GM12878 (cell line): ENCODE data around the gene FARS2. TPM values are rescaled to one million over a fixed set of nuclear protein-coding genes. Genes with fewer than 3 reads are reported as not detected.

ENCODE experiments used
- ATAC-seq: fragments of 200-7000 bp; cut with Tn5 transposase; 3 replicates; pipeline ENCODE4 v1.9.1; 2020; ENCODE audit warnings: mild to moderate bottlenecking, moderate library complexity
- BruUV-seq: library from RNA; stranded (reverse); fragments of 400-500 nt; replicated peaks from 2 replicates; lab custom pipeline; 2021; lab: Mats Ljungman, UMichigan
- CTCF ChIA-PET: fragments of 300-600 bp; sonication (Branson Sonifier 250); formaldehyde crosslinking; extraction: SDS; loops from one replicate; lab custom pipeline; 2021; ENCODE audit warnings: inconsistent platforms; lab: Yijun Ruan, JAX
- POLR2A ChIA-PET: fragments of 350-600 bp; formaldehyde crosslinking; extraction: SDS; loops from one replicate; lab custom pipeline; 2021; ENCODE audit warnings: inconsistent platforms; lab: Charles Lee
- RAD21 ChIA-PET: fragments of 300-600 bp; sonication (Branson Sonifier 250); formaldehyde crosslinking; loops from one replicate; lab custom pipeline; 2023; ENCODE audit warnings: antibody characterized with exemption; ENCODE audit not compliant: unreplicated experiment; lab: Charles Lee
- SMC1A ChIA-PET: fragments of 300-600 bp; sonication (Branson Sonifier 250); formaldehyde crosslinking; loops from one replicate; lab custom pipeline; 2023; ENCODE audit not compliant: unreplicated experiment, uncharacterized antibody; lab: Charles Lee
- DNase-seq: peaks from one replicate; pipeline ENCODE4 v3.0.0-alpha.2; 2011; ENCODE audit warnings: low read depth, low spot score
- FAIRE-seq: peaks from 3 replicates; lab custom pipeline; 2011; peaks lifted over from hg19 to GRCh38; lab: Jason Lieb, UNC
- H2AFZ ChIP-seq: 2 replicates; pipeline ENCODE4 v1.6.0; 2011; ENCODE audit warnings: low read depth, low read length, control low read depth; ENCODE audit not compliant: control insufficient read depth
- H3K27ac ChIP-seq: 2 replicates; pipeline ENCODE4 v1.5.1; 2011; ENCODE audit warnings: control low read depth; ENCODE audit not compliant: control insufficient read depth, insufficient read depth
- H3K27me3 ChIP-seq, 2 experiments: replicated peaks in 1 of 2; 2 replicates each; pipeline versions ENCODE4 v1.6.0 to v1.6.1; 2011; ENCODE audit warnings: low read length in 1 of 2; ENCODE audit not compliant: control insufficient read depth in 2 of 2, insufficient read depth in 2 of 2
- H3K36me3 ChIP-seq, 2 experiments: 2 replicates each; pipeline ENCODE4 v1.5.1; 2011; ENCODE audit warnings: low read length in 1 of 2; ENCODE audit not compliant: control insufficient read depth in 2 of 2, insufficient read depth in 2 of 2
- H3K4me1 ChIP-seq: 2 replicates; pipeline ENCODE4 v1.6.1; 2011; ENCODE audit warnings: mild to moderate bottlenecking, low read length, moderate library complexity, mixed read lengths; ENCODE audit not compliant: control insufficient read depth, insufficient read depth
- H3K4me2 ChIP-seq: 2 replicates; pipeline ENCODE4 v1.6.0; 2011; ENCODE audit warnings: control low read depth; ENCODE audit not compliant: control insufficient read depth, insufficient read depth
- H3K4me3 ChIP-seq: fragments of 200-600 bp; sonication (generic); 2 replicates; pipeline ENCODE4 v1.5.1; 2016
- H3K79me2 ChIP-seq: 2 replicates; pipeline ENCODE4 v1.6.0; 2011; ENCODE audit warnings: low read length; ENCODE audit not compliant: control insufficient read depth, insufficient read depth
- H3K9ac ChIP-seq: 2 replicates; pipeline ENCODE4 v1.8.0; 2011; ENCODE audit warnings: low read length, control low read depth, mixed read lengths; ENCODE audit not compliant: control insufficient read depth, insufficient read depth
- H3K9me3 ChIP-seq: replicated peaks from 3 replicates; pipeline ENCODE4 v1.5.1; 2011; ENCODE audit warnings: mild to moderate bottlenecking, low read length; ENCODE audit not compliant: control insufficient read depth, insufficient read depth
- H4K20me1 ChIP-seq: 2 replicates; pipeline ENCODE4 v1.6.0; 2011; ENCODE audit not compliant: control insufficient read depth, insufficient read depth
- EP300 ChIP-seq, 2 experiments: fragments of 150-350 bp in 1 of 2; IDR thresholded peaks; 2 replicates each; pipeline ENCODE4 v1.6.1; 2011 to 2012; ENCODE audit warnings: low read depth in 2 of 2, low read length in 2 of 2, borderline replicate concordance in 1 of 2, improper control_type of control experiment in 1 of 2, inconsistent platforms in 1 of 2; ENCODE audit not compliant: control insufficient read depth in 1 of 2
- GABPA ChIP-seq: IDR thresholded peaks from 2 replicates; pipeline ENCODE4 v1.6.1; 2014; ENCODE audit warnings: antibody characterized with exemption, low read depth, mild to moderate bottlenecking, inconsistent platforms
- JUND ChIP-seq: IDR thresholded peaks from 2 replicates; pipeline ENCODE4 v1.6.1; 2012; ENCODE audit warnings: low read depth, mild to moderate bottlenecking, low read length, improper control_type of control experiment, moderate library complexity
- MYB ChIP-seq: fragments of 150-350 bp; IDR thresholded peaks from 2 replicates; pipeline ENCODE4 v1.6.1; 2014; ENCODE audit warnings: mild to moderate bottlenecking, low read depth, low read length, borderline replicate concordance
- NFYB ChIP-seq: IDR thresholded peaks from 2 replicates; pipeline ENCODE4 v1.6.1; 2011; ENCODE audit warnings: low read depth, mild to moderate bottlenecking, low read length, improper control_type of control experiment, moderate library complexity; ENCODE audit not compliant: insufficient read depth
- NR2C1 ChIP-seq: fragments of 450-650 bp; IDR thresholded peaks from 2 replicates; pipeline ENCODE4 v1.6.1; 2017; ENCODE audit warnings: antibody characterized with exemption, mild to moderate bottlenecking, moderate library complexity
- RAD51 ChIP-seq: fragments of 450-650 bp; IDR thresholded peaks from 2 replicates; pipeline ENCODE4 v1.6.1; 2016; ENCODE audit warnings: moderate library complexity, mild to moderate bottlenecking, inconsistent platforms
- RB1 ChIP-seq: fragments of 450-650 bp; formaldehyde crosslinking; IDR thresholded peaks from 2 replicates; pipeline ENCODE4 v1.6.1; 2017; ENCODE audit warnings: mild to moderate bottlenecking, borderline replicate concordance
- SIN3A ChIP-seq: IDR thresholded peaks from 2 replicates; pipeline ENCODE4 v1.6.1; 2012; ENCODE audit warnings: low read depth, low read length, improper control_type of control experiment
- SMARCA5 ChIP-seq: fragments of 450-650 bp; IDR thresholded peaks from 2 replicates; pipeline ENCODE4 v1.6.1; 2017; ENCODE audit warnings: mild to moderate bottlenecking
- WGBS: methylation state at CpG from one replicate; pipeline ENCODE4 v1.1.6; 2016; ENCODE audit warnings: low lambda C conversion rate; ENCODE audit not compliant: insufficient replicate concordance, insufficient coverage; ENCODE audit errors: missing lambda C conversion rate; 5-methylcytosine and 5-hydroxymethylcytosine counted together
- in situ Hi-C: fragments of 300-500 bp; cut with MboI; formaldehyde crosslinking; loops from 9 replicates; pipeline ENCODE4 v1.14.3; 2018; ENCODE audit warnings: mixed read lengths
- intact Hi-C: fragments of 100-400 bp; cut with micrococcal nuclease; formaldehyde crosslinking; loops from one replicate; pipeline ENCODE4 v1.14.2; 2022; ENCODE audit not compliant: unreplicated experiment
- polyA plus RNA-seq, 11 experiments: library from polyadenylated mRNA; depleted of rRNA in 4 of 11; unstranded in 6 of 11; stranded (reverse) in 5 of 11; fragments of >200 nt; fragmentation: Nextera tagmentation in 4 of 11; fragmentation: Illumina TruSeq in 1 of 11; extraction: Ambion mirVana in 4 of 11; extraction: Trizol in 1 of 11; gene quantifications; 1 replicate in 1 of 11; 2 replicates in 10 of 11; pipeline versions ENCODE4 v1.2.1 to v1.2.3, GENCODE V29; 2011 to 2016; ENCODE audit warnings: inconsistent platforms in 2 of 11, missing spikeins in 2 of 11, low read depth in 1 of 11
- total RNA-seq, 4 experiments: library from RNA; depleted of rRNA in 3 of 4; stranded (reverse); fragments of >200 nt in 3 of 4; fragmentation: Illumina TruSeq in 1 of 4; extraction: Trizol in 1 of 4; gene quantifications; 2 replicates each; pipeline versions ENCODE4 v1.2.1 to v1.2.3, GENCODE V29; 2013 to 2021
- TF ChIP-seq, protein P1 (sequence below): fragments of 450-650 bp; IDR thresholded peaks from 2 replicates; pipeline ENCODE4 v1.6.1; 2017; ENCODE audit warnings: borderline replicate concordance
- TF ChIP-seq, protein P2 (sequence below): IDR thresholded peaks from 2 replicates; pipeline ENCODE4 v1.6.1; 2011; ENCODE audit warnings: borderline replicate concordance, low read depth, mild to moderate bottlenecking, moderate library complexity, mixed read lengths, low read length; ENCODE audit not compliant: insufficient read depth; ENCODE audit errors: extremely low read length
- TF ChIP-seq, protein P3 (sequence below): fragments of 450-650 bp; IDR thresholded peaks from 2 replicates; pipeline ENCODE4 v1.6.1; 2016; ENCODE audit warnings: mild to moderate bottlenecking

FARS2 gene
- total and polyA plus RNA-seq, 10 of the 15 experiments (the other 5 are each of a cell fraction or from before 2014, with no cell fraction given), result 16.8 to 46.7 (median 25.6) TPM

DNA sequence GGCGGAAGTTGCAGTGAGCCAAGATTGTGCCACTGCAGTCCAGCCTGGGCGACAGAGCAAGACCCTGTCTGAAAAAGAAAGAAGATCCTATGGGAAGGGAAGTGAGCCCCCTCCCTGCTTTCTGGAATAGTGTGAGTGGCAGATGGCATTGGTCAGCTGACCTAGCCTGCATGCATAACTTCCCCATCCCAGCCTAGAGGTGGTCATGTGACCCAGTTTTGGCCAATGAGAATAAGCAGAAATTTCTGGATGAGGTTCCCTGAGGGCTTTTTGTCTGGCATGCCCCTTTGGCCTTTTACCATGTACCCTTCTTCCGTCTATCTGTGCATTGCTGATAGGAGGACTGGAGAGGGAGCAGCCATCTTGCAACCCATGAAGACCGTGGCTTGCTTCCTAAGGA is 476.1 kb downstream of the FARS2 start:
- no peak for FAIRE-seq

DNA sequence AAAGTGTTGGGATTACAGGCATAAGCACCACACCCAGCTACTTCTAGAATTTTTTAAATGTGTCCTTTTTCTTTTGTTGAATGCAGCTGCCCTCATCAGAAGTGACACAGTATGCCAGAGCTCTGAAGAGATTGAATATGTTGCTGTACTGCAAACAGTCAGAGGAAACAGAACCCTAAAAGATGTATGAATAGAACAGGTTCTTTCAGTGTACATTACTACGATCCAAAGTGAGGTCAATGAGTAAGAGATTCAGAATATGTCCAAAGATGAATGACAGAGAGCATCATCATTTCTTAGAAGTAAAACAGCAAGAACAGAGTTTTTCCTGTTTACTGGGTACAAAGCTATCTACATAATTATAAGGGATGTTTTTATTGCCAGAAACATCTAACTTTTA is 476.9 kb downstream of the FARS2 start:
- ChIA-PET SMC1A (no interaction called here), CTCF (no interaction called here), POLR2A (no interaction called here), RAD21 (no interaction called here)
- in situ Hi-C loops, result no loop called here
- FAIRE-seq (no peak), DNase-seq (no peak), ATAC-seq (no peak)
- no peak overlapping the region for H3K27ac ChIP-seq
- H3K4me1 ChIP-seq, result no peaks in the 10 kb centered on the region
- H3K27me3 ChIP-seq, result no peaks in the 10 kb centered on the region
- WGBS, result 96% methylated on average over 1 of the region's 1 CpG
- no peak overlapping the region for H3K4me2 ChIP-seq
- intact Hi-C loops, result no loop called here
- no peaks in the 10 kb centered on the region for H3K36me3 ChIP-seq
- BruUV-seq, result no TSS peak
- no peaks in the 10 kb centered on the region for H4K20me1 ChIP-seq
- H3K79me2 ChIP-seq, result no peaks in the 10 kb centered on the region
- no peak overlapping the region for H3K9ac ChIP-seq
- no peak overlapping the region for H2AFZ ChIP-seq
- no peak overlapping the region for H3K4me3 ChIP-seq
- no peaks in the 10 kb centered on the region for H3K9me3 ChIP-seq
- TF ChIP-seq MYB (no peak), NR2C1 (no peak), GABPA (no peak), RB1 (no peak), JUND (no peak), EP300 (IDR thresholded peaks at IDR 0.05; ENCODE audit: borderline replicate concordance in 1 of 2, control insufficient read depth in 1 of 2, low read depth in 2 of 2, low read length in 2 of 2) (no peak), SMARCA5 (no peak)
- TF ChIP-seq, protein P1, sequence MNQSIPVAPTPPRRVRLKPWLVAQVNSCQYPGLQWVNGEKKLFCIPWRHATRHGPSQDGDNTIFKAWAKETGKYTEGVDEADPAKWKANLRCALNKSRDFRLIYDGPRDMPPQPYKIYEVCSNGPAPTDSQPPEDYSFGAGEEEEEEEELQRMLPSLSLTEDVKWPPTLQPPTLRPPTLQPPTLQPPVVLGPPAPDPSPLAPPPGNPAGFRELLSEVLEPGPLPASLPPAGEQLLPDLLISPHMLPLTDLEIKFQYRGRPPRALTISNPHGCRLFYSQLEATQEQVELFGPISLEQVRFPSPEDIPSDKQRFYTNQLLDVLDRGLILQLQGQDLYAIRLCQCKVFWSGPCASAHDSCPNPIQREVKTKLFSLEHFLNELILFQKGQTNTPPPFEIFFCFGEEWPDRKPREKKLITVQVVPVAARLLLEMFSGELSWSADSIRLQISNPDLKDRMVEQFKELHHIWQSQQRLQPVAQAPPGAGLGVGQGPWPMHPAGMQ, result no peak

More for the DNA sequence above, 476.1 kb downstream of the FARS2 start:
- ChIA-PET SMC1A (no interaction called here), RAD21 (no interaction called here), CTCF (no interaction called here), POLR2A (no interaction called here)
- Histone ChIP-seq H3K79me2 (no peaks in the 10 kb centered on the region), H3K27ac (no peak overlapping the region), H4K20me1 (no peaks in the 10 kb centered on the region), H3K9ac (no peak overlapping the region), H2AFZ (no peak overlapping the region), H3K4me3 (no peak overlapping the region), H3K4me2 (no peak overlapping the region), H3K4me1 (no peaks in the 10 kb centered on the region), H3K27me3 (no peaks in the 10 kb centered on the region), H3K9me3 (no peaks in the 10 kb centered on the region), H3K36me3 (no peaks in the 10 kb centered on the region)
- TF ChIP-seq, protein P2, sequence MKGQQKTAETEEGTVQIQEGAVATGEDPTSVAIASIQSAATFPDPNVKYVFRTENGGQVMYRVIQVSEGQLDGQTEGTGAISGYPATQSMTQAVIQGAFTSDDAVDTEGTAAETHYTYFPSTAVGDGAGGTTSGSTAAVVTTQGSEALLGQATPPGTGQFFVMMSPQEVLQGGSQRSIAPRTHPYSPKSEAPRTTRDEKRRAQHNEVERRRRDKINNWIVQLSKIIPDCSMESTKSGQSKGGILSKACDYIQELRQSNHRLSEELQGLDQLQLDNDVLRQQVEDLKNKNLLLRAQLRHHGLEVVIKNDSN, result peak; percentile 43
- TF ChIP-seq, protein P3, sequence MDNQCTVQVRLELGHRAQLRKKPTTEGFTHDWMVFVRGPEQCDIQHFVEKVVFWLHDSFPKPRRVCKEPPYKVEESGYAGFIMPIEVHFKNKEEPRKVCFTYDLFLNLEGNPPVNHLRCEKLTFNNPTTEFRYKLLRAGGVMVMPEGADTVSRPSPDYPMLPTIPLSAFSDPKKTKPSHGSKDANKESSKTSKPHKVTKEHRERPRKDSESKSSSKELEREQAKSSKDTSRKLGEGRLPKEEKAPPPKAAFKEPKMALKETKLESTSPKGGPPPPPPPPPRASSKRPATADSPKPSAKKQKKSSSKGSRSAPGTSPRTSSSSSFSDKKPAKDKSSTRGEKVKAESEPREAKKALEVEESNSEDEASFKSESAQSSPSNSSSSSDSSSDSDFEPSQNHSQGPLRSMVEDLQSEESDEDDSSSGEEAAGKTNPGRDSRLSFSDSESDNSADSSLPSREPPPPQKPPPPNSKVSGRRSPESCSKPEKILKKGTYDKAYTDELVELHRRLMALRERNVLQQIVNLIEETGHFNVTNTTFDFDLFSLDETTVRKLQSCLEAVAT, result no peak
- 0 out of 2 replicates have a peak, but pooled peaks have one; percentile 37 for TF ChIP-seq NFYB
- no peak for TF ChIP-seq SIN3A
- TF ChIP-seq RAD51, result peak; percentile 19; the same call in 1 of the 2 replicates
- no TSS peak for BruUV-seq
- 82% methylated on average over 4 of the region's 4 CpGs for WGBS
- intact Hi-C loops (no loop called here), in situ Hi-C loops (no loop called here)
- ATAC-seq (no peak), DNase-seq (no peak)
